ENCODE results near the gene NT5C3A.

- TF ChIP-seq ZNF274 (IDR thresholded peaks at IDR 0.05; ENCODE audit: low read depth, low read length) (no peak), YY1 (IDR thresholded peaks at IDR 0.05; ENCODE audit: insufficient read depth, insufficient read length) (no peak), SUZ12 (IDR thresholded peaks at IDR 0.05; ENCODE audit: extremely low read depth, insufficient read depth, insufficient read length) (no peak)
These were observed 44.8 kb upstream of the NT5C3A start for GRCh38 chr7:33107136-33108066.

Data from NT2/D1 (cell line).